GM19455 (cell line): ENCODE results near the gene HRC.
"Not testable (repeated sequence)": the region's sequence is repeated elsewhere in the genome, so short reads cannot be mapped to it uniquely, and the experiment has no call there.

Source experiments
- ATAC-seq: cut with Tn5 transposase; IDR thresholded peaks from one replicate; pipeline ENCODE4 v1.9.1; 2021; ENCODE audit not compliant: unreplicated experiment

HRC gene

GRCh38 chr19:49135686-49136085, 19.5 kb downstream of the HRC start:
- no peak for ATAC-seq

DNA sequence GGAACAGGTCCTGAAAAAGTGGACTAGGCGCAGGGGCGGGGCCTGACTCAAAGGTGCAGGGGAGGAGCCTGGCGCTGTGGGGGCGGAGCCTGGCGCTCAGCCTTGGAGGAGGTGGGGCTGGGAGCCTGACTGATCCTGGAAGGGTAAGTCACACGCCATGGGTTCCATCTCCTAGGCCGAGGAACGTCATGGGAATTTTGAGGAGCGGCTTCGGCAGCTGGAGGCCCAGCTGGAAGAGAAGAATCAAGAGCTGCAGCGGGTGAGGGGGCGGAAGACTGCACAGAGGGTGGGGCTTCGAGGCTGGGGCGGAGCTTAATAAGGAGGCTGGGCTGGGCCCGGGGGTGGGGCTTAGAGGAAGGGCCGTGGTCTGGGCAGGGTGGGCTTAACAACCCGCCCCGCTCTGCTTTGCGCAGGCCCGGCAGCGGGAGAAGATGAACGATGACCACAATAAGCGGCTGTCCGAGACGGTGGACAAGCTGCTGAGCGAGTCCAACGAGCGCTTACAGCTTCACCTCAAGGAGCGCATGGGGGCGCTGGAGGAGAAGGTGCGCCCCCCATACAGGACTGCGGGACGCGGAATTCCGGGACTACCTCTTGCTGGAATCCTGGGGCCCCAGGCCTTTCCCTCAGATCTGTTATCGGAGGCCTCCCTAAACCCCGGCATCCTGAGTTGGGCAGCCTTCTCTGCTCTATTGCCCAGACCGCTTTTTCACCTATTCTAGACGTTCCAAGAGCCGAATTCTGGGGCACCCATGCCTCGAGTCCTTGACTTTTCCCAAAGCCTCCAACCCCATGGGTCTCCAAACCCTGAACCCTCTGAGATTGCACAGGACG, 21.4 kb downstream of the HRC start:
- no peak for ATAC-seq

GRCh38 chr19:49132974-49133609, 22.1 kb downstream of the HRC start:
- no peak for ATAC-seq

DNA sequence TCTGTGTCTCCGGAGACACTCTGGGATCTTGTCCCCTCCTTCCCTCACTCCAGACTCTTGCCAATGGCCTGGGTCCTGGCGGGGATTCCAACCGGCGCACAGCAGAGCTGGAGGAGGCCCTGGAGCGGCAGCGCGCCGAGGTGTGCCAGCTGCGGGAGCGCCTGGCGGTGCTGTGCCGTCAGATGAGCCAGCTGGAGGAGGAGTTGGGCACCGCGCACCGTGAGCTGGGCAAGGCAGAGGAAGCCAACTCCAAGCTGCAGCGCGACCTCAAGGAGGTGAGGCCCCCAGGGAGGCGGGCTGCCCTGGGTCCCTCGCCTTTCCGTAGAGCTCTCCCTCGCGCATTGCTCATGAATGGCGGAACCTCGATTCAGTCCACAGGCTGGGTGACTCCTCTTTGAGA, 24.9 kb downstream of the HRC start:
- no peak for ATAC-seq

DNA sequence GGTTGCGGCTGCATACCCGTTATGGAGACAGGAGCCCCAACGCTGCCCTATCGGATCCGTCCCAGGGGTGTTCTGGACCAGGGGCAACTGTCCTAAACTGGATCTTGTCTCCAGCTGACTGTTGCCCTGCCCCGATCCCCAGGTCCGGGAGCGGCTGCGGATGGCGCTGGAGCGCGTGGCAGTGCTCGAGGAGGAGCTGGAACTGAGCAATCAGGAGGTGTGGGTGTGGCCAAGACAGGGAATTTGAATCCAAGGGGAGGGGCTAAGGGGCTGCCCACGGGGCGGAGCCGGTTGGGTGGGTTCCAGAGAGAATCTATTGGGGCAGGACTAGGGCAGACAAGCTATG, 26.0 kb downstream of the HRC start:
- no peak for ATAC-seq

GRCh38 chr19:49128545-49129237, 26.5 kb downstream of the HRC start:
- no peak for ATAC-seq

DNA sequence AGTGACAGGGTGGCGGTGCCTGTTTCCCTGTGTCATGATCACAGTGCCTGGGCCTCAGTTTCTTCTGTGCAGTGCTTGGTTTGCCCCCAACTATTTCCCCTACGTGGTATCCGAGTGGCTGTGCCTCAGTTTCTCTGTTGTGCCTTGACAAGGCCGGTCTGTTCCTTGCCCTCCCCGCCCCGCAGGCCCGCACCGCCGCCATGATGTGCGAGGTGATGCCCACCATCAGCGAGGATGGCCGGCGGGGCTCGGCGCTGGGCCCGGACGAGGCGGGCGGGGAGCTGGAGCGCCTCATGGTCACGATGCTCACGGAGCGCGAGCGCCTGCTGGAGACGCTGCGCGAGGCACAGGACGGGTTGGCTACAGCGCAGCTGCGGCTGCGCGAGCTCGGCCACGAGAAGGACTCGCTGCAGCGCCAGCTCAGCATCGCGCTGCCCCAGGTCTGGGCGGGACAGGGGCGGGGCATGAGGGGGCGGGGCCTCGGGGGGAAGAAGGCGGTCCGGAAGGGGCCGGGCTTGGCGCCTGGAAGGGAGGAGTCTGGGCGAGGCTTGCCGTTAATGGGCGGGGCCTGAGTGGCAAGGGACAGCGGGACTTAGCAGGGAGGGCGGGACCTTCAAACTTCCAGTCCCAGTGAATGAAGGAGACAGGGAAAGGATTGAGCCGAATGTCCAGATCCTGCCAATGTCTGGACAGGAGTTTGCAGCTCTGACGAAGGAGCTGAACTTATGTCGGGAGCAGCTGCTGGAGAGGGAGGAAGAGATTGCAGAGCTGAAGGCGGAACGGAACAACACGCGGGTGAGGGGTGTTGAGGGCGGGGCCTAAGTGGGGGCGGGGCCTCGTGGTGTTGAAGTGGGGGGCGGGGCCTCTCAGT, 27.3 kb downstream of the HRC start:
- ATAC-seq, result peak; percentile 85

DNA sequence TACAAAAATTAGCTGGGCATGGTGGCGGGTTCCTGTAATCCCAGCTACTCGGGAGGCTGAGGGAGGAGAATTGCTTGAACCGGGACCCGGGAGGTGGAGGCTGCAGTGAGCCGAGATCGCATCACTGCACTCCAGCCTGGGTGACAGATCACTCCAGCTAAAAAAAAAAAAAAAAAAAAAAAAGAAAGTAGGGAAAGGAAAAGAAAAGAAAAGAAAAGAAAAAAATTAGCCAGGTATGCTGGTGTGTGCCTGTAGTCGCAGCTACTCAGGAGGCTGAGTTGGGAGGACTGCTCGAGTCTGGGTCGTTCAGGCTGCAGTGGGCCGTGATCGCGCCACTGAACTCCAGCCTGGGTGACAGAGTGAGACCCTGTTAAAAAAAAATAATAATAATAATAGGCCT, 28.0 kb downstream of the HRC start:
- not testable (repeated sequence) for ATAC-seq

DNA sequence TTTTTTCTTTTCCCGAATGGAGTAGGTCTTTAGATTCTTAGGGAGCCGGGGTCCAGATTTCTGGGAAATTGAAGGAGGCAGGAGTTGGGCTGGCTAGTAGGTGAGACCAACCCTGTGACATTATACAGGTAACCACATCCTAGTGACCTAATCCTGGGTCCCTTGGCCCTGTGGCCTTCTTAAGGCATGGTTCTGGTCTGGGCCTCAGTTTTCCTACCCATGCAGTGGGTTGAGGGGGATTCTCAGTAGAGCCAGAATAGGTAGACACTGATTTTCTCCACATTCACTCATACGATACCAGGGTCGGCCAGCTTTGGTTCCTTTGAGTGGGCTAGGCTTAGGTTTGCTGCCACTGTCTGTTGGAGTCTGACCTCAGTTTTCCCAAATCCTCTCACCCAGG, 28.6 kb downstream of the HRC start:
- ATAC-seq, result no peak

- ATAC-seq, result no peak
These were observed 30.0 kb downstream of the HRC start for GRCh38 chr19:49125025-49125731.

GRCh38 chr19:49123285-49123684, 31.9 kb downstream of the HRC start:
- ATAC-seq, result not testable (repeated sequence)

- not testable (repeated sequence) for ATAC-seq
These were observed 33.4 kb downstream of the HRC start for GRCh38 chr19:49121841-49122240.

DNA sequence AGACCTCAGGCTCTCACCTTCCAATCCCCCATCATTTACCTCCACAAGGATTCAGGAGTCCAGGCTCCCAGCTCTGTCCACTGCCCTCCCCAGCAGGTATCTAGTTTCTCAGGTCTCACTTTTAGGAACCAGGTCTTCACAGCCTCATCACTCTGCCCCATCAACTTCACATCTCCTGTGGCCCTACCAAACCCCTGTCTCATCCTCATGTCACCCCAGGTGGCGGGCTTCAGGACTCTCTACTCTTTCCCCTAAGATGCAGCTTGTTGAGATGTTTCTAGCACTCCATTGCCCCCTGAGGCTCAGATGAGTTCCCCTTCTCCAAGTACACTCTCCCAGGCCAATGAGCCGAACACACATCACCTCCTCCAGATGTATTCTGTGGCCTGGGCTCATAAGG, 34.3 kb downstream of the HRC start:
- ATAC-seq, result no peak

DNA sequence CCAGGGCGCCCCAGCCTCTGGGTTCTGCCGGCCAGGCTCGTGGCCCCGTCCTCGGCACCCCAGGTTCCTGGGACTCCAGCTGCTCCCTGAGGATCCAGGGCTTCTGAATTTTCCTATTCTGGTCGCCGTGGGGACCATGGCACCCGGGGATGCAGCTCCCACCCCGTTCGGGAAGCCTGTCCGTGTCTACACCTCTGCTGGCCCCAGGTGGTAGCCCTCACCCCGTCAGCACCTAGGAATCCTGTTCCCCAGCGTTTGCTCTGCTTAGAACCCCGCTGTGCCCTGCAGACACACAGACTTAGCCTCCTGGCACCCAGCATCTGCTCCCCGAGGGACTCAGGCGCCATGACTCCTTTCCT, 34.9 kb downstream of the HRC start:
- no peak for ATAC-seq

DNA sequence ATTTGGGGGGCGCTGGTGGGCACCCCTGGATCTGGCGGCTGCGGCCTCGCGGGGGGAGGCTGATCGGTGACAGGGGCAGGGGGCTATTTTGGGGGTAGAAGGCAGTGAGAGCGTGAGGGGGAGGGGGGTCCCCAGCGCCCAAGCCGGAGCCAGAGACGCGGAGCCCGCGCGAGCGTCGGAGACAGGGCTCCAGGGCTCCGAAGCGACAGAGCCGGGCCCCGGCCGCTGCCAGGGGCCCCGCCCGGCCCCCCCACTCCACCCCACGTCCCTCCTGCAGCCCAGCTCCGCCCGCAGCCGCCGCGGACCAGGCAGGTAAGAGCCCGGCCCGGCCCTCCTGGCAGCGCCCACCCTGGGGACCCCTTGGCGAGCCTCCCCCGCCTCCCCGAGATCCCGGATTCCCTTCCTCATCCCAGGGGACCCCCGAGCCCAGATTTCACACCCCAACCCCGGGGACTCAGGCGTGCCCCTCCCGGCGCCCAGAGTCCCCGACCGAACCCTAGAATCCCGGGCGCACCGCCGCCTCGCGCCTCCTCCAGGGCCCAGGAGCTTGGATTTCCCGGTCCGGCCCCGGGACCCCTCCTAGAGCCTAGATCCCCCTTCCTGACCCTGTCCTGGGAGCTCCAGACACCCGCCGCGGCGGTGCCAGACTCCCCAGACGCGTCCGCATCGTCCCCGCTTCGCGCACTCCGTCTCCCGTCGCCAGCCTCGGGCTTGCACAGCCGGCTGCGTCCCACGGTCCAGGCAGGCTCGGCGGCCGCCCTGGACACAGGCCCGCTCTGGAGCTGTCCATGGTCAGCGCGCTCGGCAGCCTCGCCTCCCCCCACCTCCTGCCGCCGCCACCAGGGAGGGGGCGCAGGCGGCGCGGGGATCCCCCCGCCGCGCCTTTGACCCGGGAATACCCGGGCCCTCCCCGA, 35.5 kb downstream of the HRC start, which contains the start of gene PPFIA3:
Gene PPFIA3 (plus strand): TSS at position 134 of the 914 bp plus-strand sequence. CDS start 8,330 bp downstream, outside the sequence.
- ATAC-seq, result no peak

- peak; percentile 63 for ATAC-seq
These were observed 36.4 kb downstream of the HRC start, which contains the start of gene C19orf73 for GRCh38 chr19:49118565-49119410. Gene C19orf73, minus strand, starts transcription at chr19:49119143. Its CDS starts 121 bp downstream, at chr19:49119022.

DNA sequence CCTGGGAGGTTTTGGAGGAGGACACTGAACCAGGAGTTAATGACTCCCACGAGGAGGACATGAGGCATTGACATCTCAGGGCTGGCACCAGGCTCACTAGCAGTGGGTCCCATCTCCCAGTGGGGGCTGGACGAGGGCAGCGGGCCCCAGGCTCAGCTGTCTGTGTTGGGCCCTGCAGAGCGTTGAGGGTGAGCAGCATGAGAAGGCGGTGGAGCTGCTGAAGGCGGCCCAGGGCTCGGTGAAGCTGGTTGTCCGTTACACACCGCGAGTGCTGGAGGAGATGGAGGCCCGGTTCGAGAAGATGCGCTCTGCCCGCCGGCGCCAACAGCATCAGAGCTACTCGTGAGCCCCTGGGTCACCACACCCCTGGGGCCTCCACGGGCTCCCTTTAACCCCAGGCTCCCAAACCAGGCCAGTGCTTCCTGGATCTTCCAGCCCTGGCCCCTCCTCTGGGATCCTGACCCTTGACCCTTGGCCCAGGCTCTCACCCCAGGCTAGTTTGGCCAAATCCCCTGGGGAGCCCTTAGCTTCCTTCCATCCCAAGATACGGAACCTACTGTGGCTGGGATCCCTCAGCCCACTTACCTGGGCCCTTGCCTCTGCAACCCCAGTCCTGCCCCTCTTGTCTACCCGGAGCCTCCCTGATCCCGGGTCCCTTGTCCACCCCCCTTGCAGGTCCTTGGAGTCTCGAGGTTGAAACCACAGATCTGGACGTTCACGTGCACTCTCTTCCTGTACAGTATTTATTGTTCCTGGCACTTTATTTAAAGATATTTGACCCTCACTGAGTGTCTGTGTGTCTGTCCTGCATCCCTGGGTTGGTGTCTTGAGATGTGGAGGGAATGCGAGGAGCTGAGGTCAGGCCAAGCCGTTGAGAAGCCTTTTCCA, 37.3 kb downstream of the HRC start:
- ATAC-seq, result no peak
